IMR-90 (cell line): ENCODE data around the gene SLC44A4. TPM values are rescaled to one million over a fixed set of nuclear protein-coding genes. Genes with fewer than 3 reads are reported as not detected.

Source experiments
- ATAC-seq: fragments of 200-7000 bp; cut with Tn5 transposase; 2 replicates; pipeline ENCODE4 v1.9.1; 2020; ENCODE audit warnings: low read depth, mild to moderate bottlenecking, moderate library complexity
- BruUV-seq: library from RNA; stranded (reverse); fragments of 400-500 nt; replicated peaks from 2 replicates; lab custom pipeline; 2021; lab: Mats Ljungman, UMichigan
- CTCF ChIA-PET: fragments of 300-600 bp; formaldehyde crosslinking; extraction: SDS; loops from one replicate; lab custom pipeline; 2021; ENCODE audit warnings: antibody characterized with exemption; lab: Yijun Ruan, JAX
- POLR2A ChIA-PET: fragments of 300-600 bp; sonication (Branson Sonifier 250); formaldehyde crosslinking; loops from one replicate; lab custom pipeline; 2022; ENCODE audit warnings: antibody characterized with exemption; ENCODE audit not compliant: unreplicated experiment; lab: Charles Lee
- DNase-seq: peaks from one replicate; pipeline ENCODE4 v3.0.0; 2013
- H2AFZ ChIP-seq: replicated peaks from 2 replicates; pipeline ENCODE3; 2013; ENCODE audit warnings: low read length, mild to moderate bottlenecking; ENCODE audit not compliant: poor library complexity
- H2AK5ac ChIP-seq: 2 replicates; pipeline ENCODE4 v1.6.1; 2013; ENCODE audit warnings: low read depth, low read length, inconsistent platforms
- H2AK9ac ChIP-seq: replicated peaks from 2 replicates; pipeline ENCODE3; 2013; ENCODE audit warnings: mild to moderate bottlenecking, low read depth, low read length, moderate library complexity; ENCODE audit not compliant: poor library complexity
- H2BK120ac ChIP-seq: 2 replicates; pipeline ENCODE4 v1.6.1; 2013; ENCODE audit warnings: low read depth, low read length, inconsistent platforms
- H2BK15ac ChIP-seq: 3 replicates; pipeline ENCODE4 v1.6.1; 2013; ENCODE audit warnings: low read depth, low read length, inconsistent platforms
- H2BK20ac ChIP-seq: 2 replicates; pipeline ENCODE4 v1.6.1; 2013; ENCODE audit warnings: low read depth, mild to moderate bottlenecking, inconsistent platforms, low read length, moderate library complexity
- H2BK5ac ChIP-seq: 2 replicates; pipeline ENCODE4 v1.6.1; 2013; ENCODE audit warnings: mild to moderate bottlenecking, low read depth, low read length, inconsistent platforms; ENCODE audit not compliant: poor library complexity, severe bottlenecking
- H3K14ac ChIP-seq: replicated peaks from 2 replicates; pipeline ENCODE4 v1.6.1; 2013; ENCODE audit warnings: low read depth, low read length, inconsistent platforms
- H3K18ac ChIP-seq: 2 replicates; pipeline ENCODE4 v1.6.1; 2013; ENCODE audit warnings: low read depth, low read length, control low read depth
- H3K23ac ChIP-seq: 2 replicates; pipeline ENCODE4 v1.6.1; 2013; ENCODE audit warnings: low read depth, low read length, inconsistent platforms
- H3K27ac ChIP-seq: 2 replicates; pipeline ENCODE4 v1.5.1; 2013; ENCODE audit warnings: mild to moderate bottlenecking, control low read depth, low read length; ENCODE audit not compliant: insufficient read depth
- H3K27me3 ChIP-seq: 2 replicates; pipeline ENCODE4 v1.6.1; 2013; ENCODE audit warnings: low read length; ENCODE audit not compliant: control insufficient read depth, insufficient read depth
- H3K36me3 ChIP-seq: 2 replicates; pipeline ENCODE4 v1.6.1; 2013; ENCODE audit warnings: low read length, mixed read lengths; ENCODE audit not compliant: control insufficient read depth, insufficient read depth
- H3K4ac ChIP-seq: 2 replicates; pipeline ENCODE4 v1.6.1; 2013; ENCODE audit warnings: low read depth, low read length, inconsistent platforms
- H3K4me1 ChIP-seq: 2 replicates; pipeline ENCODE4 v1.6.1; 2013; ENCODE audit warnings: low read length, mixed read lengths; ENCODE audit not compliant: control insufficient read depth, insufficient read depth
- H3K4me2 ChIP-seq: 2 replicates; pipeline ENCODE4 v1.6.1; 2013; ENCODE audit warnings: low read depth, mild to moderate bottlenecking, control low read depth, low read length, moderate library complexity
- H3K4me3 ChIP-seq: 2 replicates; pipeline ENCODE4 v1.5.1; 2013; ENCODE audit warnings: low read depth, mild to moderate bottlenecking, control low read depth, low read length, moderate library complexity; ENCODE audit not compliant: insufficient read depth
- H3K56ac ChIP-seq: 2 replicates; pipeline ENCODE4 v1.6.1; 2013; ENCODE audit warnings: low read length, inconsistent platforms; ENCODE audit not compliant: insufficient read depth; ENCODE audit errors: extremely low read depth
- H3K79me1 ChIP-seq, 2 experiments: 2 replicates each; pipeline ENCODE4 v1.6.1; 2013; ENCODE audit warnings: low read length in 2 of 2, inconsistent platforms in 1 of 2, low read depth in 1 of 2
- H3K9ac ChIP-seq: 2 replicates; pipeline ENCODE4 v1.6.1; 2013; ENCODE audit warnings: low read depth, low read length, control low read depth
- H3K9me1 ChIP-seq: 2 replicates; pipeline ENCODE4 v1.6.1; 2013; ENCODE audit warnings: low read length, inconsistent platforms; ENCODE audit not compliant: insufficient read depth
- H3K9me3 ChIP-seq: 2 replicates; pipeline ENCODE4 v1.6.1; 2013; ENCODE audit warnings: low read length; ENCODE audit not compliant: control insufficient read depth, insufficient read depth
- H4K20me1 ChIP-seq: 2 replicates; pipeline ENCODE4 v1.6.1; 2013; ENCODE audit warnings: low read length, inconsistent platforms; ENCODE audit not compliant: insufficient read depth
- H4K5ac ChIP-seq: 2 replicates; pipeline ENCODE4 v1.6.1; 2013; ENCODE audit warnings: mild to moderate bottlenecking, low read depth, low read length, control low read depth
- H4K8ac ChIP-seq, 2 experiments: 2 replicates each; pipeline ENCODE4 v1.6.1; 2013; ENCODE audit warnings: low read depth in 2 of 2, low read length in 2 of 2, control low read depth in 1 of 2, inconsistent platforms in 1 of 2
- H4K91ac ChIP-seq: 2 replicates; pipeline ENCODE4 v1.6.1; 2013; ENCODE audit warnings: low read depth, low read length, inconsistent platforms; ENCODE audit not compliant: insufficient read depth
- BHLHE40 ChIP-seq: fragments of 150-350 bp; IDR thresholded peaks from 2 replicates; pipeline ENCODE4 v1.6.1; 2016; ENCODE audit warnings: mild to moderate bottlenecking, low read depth, low read length
- CEBPB ChIP-seq: IDR thresholded peaks from 2 replicates; pipeline ENCODE4 v1.6.1; 2012; ENCODE audit warnings: low read depth, low read length, improper control_type of control experiment
- CHD1 ChIP-seq: IDR thresholded peaks from 2 replicates; pipeline ENCODE4 v1.6.1; 2012; ENCODE audit warnings: low read depth, low read length, improper control_type of control experiment
- ELK1 ChIP-seq: fragments of 150-350 bp; IDR thresholded peaks from 2 replicates; pipeline ENCODE4 v1.6.1; 2016; ENCODE audit warnings: low read depth, mild to moderate bottlenecking, low read length, moderate library complexity, borderline replicate concordance
- FOS ChIP-seq: fragments of 150-350 bp; IDR thresholded peaks from 2 replicates; pipeline ENCODE4 v1.6.1; 2016; ENCODE audit warnings: low read depth, low read length
- MAFK ChIP-seq: IDR thresholded peaks from 2 replicates; pipeline ENCODE4 v1.6.1; 2012; ENCODE audit warnings: low read depth, low read length, improper control_type of control experiment
- MAZ ChIP-seq: IDR thresholded peaks from 2 replicates; pipeline ENCODE4 v1.6.1; 2012; ENCODE audit warnings: low read depth, mild to moderate bottlenecking, low read length, improper control_type of control experiment, moderate library complexity, borderline replicate concordance
- MXI1 ChIP-seq: IDR thresholded peaks from 2 replicates; pipeline ENCODE4 v1.6.1; 2012; ENCODE audit warnings: low read depth, mild to moderate bottlenecking, low read length, moderate library complexity, borderline replicate concordance
- NFE2L2 ChIP-seq: fragments of 150-350 bp; IDR thresholded peaks from 2 replicates; pipeline ENCODE4 v1.6.1; 2016; ENCODE audit warnings: low read depth, mild to moderate bottlenecking, low read length
- POLR2A ChIP-seq: IDR thresholded peaks from 2 replicates; pipeline ENCODE4 v1.6.1; 2012; ENCODE audit warnings: mild to moderate bottlenecking, low read depth, low read length
- RAD21 ChIP-seq: IDR thresholded peaks from 2 replicates; pipeline ENCODE4 v1.6.1; 2012; ENCODE audit warnings: low read length, improper control_type of control experiment
- RFX5 ChIP-seq: IDR thresholded peaks from 2 replicates; pipeline ENCODE4 v1.8.0; 2012; ENCODE audit warnings: low read depth, mild to moderate bottlenecking, low read length, moderate library complexity
- SMC3 ChIP-seq: fragments of 150-350 bp; IDR thresholded peaks from 2 replicates; pipeline ENCODE4 v1.6.1; 2016; ENCODE audit warnings: low read depth, mild to moderate bottlenecking, antibody characterized with exemption, low read length, moderate library complexity
- WGBS, 2 experiments: methylation state at CpG; one replicate each; pipeline versions ENCODE4 v1.1.5 to v1.1.7; 2013; ENCODE audit warnings: missing lambda C conversion rate in 2 of 2; ENCODE audit not compliant: insufficient read length in 1 of 2; ENCODE audit errors: extremely low coverage in 2 of 2; 5-methylcytosine and 5-hydroxymethylcytosine counted together
- dilution Hi-C: fragments of 300-500 bp; cut with HindIII; formaldehyde crosslinking; loops from one replicate; pipeline ENCODE4 v1.14.3; 2018; ENCODE audit warnings: low sequenced_read_pairs; ENCODE audit not compliant: unreplicated experiment
- in situ Hi-C: fragments of 300-500 bp; cut with MboI; formaldehyde crosslinking; loops from 3 replicates; pipeline ENCODE4 v1.14.3; 2019; ENCODE audit warnings: low sequenced_read_pairs, inconsistent platforms, mixed read lengths
- intact Hi-C: fragments of 100-400 bp; cut with micrococcal nuclease; formaldehyde crosslinking; loops from 2 replicates; pipeline ENCODE4 v1.10.0; 2022
- polyA plus RNA-seq, 3 experiments: library from polyadenylated mRNA; depleted of rRNA; stranded (reverse); fragments of >200 nt; gene quantifications; 2 replicates each; pipeline ENCODE4 v1.2.3, GENCODE V29; 2012; ENCODE audit warnings: low replicate concordance in 1 of 3
- total RNA-seq: library from RNA; depleted of rRNA; stranded (reverse); fragments of >200 nt; gene quantifications from 2 replicates; pipeline ENCODE4 v1.2.3, GENCODE V29; 2012
- TF ChIP-seq, protein P1 (sequence below): conservative IDR thresholded peaks from 2 replicates; pipeline ENCODE4 v1.5.1; 2012; ENCODE audit warnings: mild to moderate bottlenecking, low read depth, low read length, improper control_type of control experiment

The SLC44A4 gene
- total and polyA plus RNA-seq, 2 of the 4 experiments (the other 2 are of a cell fraction) = 0.14 to 0.36 TPM

DNA sequence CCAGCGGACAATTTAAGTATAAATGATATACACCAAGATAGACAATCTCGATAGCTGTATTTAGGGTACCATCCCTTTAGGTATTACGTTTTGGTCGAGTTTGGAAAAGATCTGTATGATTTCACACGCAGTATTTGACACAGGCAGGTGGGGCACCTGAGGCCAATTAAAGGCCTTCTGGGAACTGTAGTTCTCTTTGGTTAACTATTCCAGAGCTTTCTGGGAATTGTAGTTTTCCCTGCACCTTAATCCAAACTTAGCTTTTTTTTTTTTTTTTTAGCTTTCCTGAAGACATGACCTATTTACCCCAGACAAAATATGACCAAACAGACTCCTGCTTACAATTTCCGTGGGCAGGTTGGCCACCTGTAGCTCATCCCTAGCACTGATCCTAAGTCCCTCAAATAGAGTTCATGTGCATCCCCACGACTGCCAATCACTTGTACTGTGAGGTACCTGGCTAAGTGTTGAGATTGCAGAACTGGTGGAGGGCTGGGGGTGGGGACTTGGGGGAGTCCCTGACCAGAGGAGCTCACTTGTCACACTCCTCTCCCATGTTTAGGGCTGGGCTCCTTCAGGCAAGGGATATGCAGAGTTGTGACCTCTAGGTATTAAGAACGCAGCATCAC lies 19.7 kb upstream of the SLC44A4 start:
- H3K4ac ChIP-seq = peak overlapping the region; percentile 80
- no peak overlapping the region for H4K91ac ChIP-seq
- peaks cover 12% of the 10 kb centered on the region for H3K4me1 ChIP-seq
- H3K14ac ChIP-seq = no peak overlapping the region
- no TSS peak for BruUV-seq
- CTCF ChIA-PET = no interaction called here
- H3K27ac ChIP-seq = no peak overlapping the region
- H3K9me3 ChIP-seq = no peaks in the 10 kb centered on the region
- H2AFZ ChIP-seq = peak overlapping the region; percentile 92
- ATAC-seq (no peak), DNase-seq (peak; percentile 35)
- H3K27me3 ChIP-seq = no peaks in the 10 kb centered on the region
- peaks cover 7% of the 10 kb centered on the region for H4K20me1 ChIP-seq
- H2BK5ac ChIP-seq = peak overlapping the region; percentile 44
- in situ Hi-C loops (no loop called here), intact Hi-C loops (no loop called here), dilution Hi-C loops (no loop called here)
- peak overlapping the region; percentile 91; the same call in 1 of the 2 replicates for H3K9ac ChIP-seq
- TF ChIP-seq SMC3 (no peak), MAZ (no peak), NFE2L2 (no peak), CEBPB (no peak), ELK1 (no peak), MXI1 (no peak), FOS (no peak), CHD1 (no peak), RAD21 (no peak), BHLHE40 (no peak), RFX5 (no peak), POLR2A (no peak), MAFK (no peak)
- TF ChIP-seq, protein P1, sequence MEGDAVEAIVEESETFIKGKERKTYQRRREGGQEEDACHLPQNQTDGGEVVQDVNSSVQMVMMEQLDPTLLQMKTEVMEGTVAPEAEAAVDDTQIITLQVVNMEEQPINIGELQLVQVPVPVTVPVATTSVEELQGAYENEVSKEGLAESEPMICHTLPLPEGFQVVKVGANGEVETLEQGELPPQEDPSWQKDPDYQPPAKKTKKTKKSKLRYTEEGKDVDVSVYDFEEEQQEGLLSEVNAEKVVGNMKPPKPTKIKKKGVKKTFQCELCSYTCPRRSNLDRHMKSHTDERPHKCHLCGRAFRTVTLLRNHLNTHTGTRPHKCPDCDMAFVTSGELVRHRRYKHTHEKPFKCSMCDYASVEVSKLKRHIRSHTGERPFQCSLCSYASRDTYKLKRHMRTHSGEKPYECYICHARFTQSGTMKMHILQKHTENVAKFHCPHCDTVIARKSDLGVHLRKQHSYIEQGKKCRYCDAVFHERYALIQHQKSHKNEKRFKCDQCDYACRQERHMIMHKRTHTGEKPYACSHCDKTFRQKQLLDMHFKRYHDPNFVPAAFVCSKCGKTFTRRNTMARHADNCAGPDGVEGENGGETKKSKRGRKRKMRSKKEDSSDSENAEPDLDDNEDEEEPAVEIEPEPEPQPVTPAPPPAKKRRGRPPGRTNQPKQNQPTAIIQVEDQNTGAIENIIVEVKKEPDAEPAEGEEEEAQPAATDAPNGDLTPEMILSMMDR = no peak
- H2BK20ac ChIP-seq = no peak overlapping the region
- peak overlapping the region; percentile 65 to 80; a peak in 3 of 4 replicates for H4K8ac ChIP-seq
- H4K5ac ChIP-seq = no peak overlapping the region
- peak overlapping the region; percentile 93 for H2AK9ac ChIP-seq
- H3K79me1 ChIP-seq = peaks cover 22 to 54% of the 10 kb centered on the region in 2 experiments
- WGBS, 2 experiments = 0% methylated on average over 2 of the region's 8 CpGs; no CpG with 5 or more reads in 1 of the 2 experiments
- H2AK5ac ChIP-seq = peak overlapping the region; percentile 80
- POLR2A ChIA-PET = interaction anchor here (0.6 to 1.0 kb wide), 3 partner anchors 22 to 274 kb away, joined by 3 to 4 read pairs (median 3); partner anchors contain the start of gene CFB
- H2BK15ac ChIP-seq = no peak overlapping the region
- H3K18ac ChIP-seq = no peak overlapping the region
- peaks cover 5% of the 10 kb centered on the region; the same call in 1 of the 2 replicates for H3K9me1 ChIP-seq
- H3K56ac ChIP-seq = peak overlapping the region; percentile 80; the same call in 1 of the 2 replicates
- H3K23ac ChIP-seq = peak overlapping the region; percentile 81; the same call in 1 of the 2 replicates
- peaks cover 12% of the 10 kb centered on the region; the same call in 1 of the 2 replicates for H3K36me3 ChIP-seq
- H3K4me2 ChIP-seq = peak overlapping the region; percentile 94
- no peak overlapping the region for H2BK120ac ChIP-seq
- peak overlapping the region; percentile 92 for H3K4me3 ChIP-seq
